HG03575 (cell line): ENCODE data around the gene ADD3.
"Not testable (repeated sequence)": the region's sequence is repeated elsewhere in the genome, so short reads cannot be mapped to it uniquely, and the experiment has no call there.

Experiments
- ATAC-seq: cut with Tn5 transposase; IDR thresholded peaks from one replicate; pipeline ENCODE4 v1.9.1; 2021; ENCODE audit not compliant: unreplicated experiment, insufficient number of reproducible peaks, low FRiP score; ENCODE audit errors: extremely low read depth

ADD3 gene

DNA sequence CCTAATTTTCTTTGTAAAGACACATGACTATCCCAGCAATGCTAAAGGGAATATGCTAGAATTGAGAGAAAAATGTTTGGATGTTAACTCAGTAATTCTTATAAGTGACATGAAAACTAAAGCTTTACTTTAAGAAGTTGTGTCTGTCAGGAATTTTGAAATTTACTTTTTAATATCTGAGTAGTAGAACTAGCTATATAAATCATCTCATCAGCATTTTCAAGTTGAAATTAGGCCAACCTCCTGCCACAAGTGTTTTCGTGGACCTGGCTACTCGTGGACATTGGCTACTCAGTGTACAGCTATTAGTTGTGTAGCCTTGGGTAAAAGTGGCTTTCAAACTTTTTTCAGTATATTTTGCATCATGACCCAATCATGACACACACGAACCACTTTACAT, 70.5 kb downstream of the ADD3 start:
- no peak for ATAC-seq

DNA sequence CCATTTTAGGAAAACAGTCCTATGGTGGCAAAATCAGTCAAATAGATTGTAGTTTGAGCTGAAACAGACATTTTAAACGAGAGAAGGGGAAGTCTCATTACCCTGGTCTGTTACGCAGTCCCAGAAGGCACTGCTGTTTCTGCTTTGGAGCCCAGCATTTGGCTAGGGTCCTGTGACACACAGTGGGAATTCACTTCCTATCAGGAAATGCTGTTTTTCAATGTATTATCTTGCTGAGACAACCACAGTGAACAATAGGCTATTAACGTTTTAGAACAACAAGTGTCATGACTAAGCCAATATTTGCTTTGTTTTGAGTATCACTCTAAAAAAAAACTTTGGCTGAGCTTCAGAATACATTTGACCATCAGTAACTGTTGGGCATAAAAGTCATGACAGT, 74.1 kb downstream of the ADD3 start:
- no peak for ATAC-seq

DNA sequence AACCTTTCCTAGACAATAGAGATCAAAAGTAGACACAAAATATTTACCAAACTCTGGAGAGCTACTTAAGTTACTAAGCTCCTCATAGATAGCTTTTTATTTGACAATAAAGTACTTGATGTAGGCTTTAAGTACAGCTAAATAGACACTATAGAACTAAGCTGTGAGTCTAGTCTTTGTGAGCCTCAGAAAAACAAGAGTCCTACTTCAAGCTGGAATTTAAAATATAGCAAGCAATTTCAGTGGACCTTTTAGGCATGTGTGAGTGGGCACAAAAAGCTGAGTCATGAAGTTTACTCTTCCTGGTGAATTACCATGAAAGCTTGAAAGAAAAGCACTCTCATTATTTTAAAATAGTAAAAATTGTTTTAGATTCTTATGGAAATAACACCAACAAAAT, 76.1 kb downstream of the ADD3 start:
- ATAC-seq, result no peak

DNA sequence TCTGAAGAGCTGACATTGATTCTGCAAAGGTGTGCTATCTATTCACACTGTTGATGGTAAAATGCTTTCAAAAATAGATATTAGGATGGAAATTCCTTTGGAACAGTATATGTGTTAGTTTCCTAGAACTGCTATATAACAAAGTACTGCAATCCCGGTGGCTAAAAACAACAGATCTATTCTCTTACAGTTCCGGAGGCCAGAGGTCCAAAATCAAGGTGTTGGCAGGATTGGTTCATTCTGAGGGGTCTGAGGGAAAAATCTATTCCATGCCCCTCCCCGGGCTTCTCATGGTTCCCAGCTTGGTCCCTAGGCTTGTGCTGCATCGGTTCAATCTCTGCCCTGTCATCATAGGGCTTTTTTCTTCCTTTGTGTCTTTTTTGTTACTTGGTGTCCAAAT, 79.9 kb downstream of the ADD3 start:
- no peak for ATAC-seq

DNA sequence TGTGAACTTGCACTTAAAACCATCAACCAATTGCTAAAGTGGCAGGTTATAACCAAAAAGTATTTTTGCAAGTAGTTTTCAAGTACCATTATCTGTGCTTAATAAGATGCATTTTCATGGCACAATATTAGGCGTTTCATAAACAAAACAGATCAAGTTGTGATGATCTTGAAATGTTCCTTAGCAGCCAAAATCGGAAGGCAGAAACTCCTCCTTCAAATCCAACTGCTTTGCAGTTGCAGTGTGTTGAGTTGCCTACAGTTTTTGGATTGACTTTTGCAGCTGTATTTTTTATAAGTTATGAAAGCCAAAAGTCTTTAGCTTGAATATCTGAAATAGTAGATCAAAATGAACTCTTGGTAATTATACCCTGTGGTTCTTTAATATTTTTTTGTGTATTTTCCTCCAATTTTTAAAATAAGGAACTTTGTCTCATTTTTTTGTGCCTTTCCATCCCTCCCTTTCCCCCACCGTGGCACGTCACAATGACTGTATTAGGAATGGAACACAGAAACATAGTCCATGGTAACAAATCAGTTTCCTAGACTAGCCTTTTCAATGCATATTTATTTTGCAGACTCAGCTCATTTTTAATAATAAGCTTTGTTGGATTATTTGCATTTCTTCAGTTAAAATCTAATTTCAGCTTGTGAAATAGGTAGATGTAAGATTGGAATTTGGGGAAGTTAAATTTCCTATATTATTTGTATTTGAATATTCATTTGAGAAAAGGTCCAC, 80.8 kb downstream of the ADD3 start:
- no peak for ATAC-seq

DNA sequence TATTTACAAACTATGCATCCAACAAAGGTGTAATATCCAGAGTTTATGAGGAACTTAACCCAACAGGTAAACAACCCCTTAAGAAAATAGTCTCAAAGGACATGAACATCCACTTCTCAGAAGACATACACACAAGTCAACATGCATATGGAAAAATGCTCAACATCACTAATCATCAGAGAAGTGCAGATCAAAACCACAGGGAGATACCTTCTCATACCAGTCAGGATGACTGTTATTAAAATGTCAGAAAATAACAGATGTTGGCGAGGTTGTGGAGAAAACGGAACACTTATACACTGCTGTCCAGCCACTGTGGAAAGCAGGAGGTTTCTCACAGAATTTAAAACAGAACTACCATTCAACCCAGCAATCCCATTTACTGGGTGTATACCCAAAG, 84.0 kb downstream of the ADD3 start:
- no peak for ATAC-seq

DNA sequence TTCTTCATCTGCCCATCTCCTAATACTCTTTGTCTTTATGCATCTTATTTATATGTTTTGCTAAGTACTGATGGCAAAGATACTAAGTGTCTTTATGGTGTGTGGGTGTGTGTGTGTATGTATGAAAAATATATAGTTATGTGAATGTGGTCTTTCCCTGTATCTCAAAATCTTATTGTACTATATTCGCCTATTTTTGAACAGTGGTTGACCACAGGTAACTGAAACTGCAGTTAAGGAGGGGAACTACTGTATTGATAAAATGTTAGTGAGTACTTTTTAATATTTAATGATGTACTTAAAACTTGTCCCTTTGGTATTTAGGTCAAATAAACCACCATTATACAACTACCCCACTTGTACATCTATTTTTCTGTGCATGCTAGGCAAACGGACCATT, 85.9 kb downstream of the ADD3 start:
- no peak for ATAC-seq

DNA sequence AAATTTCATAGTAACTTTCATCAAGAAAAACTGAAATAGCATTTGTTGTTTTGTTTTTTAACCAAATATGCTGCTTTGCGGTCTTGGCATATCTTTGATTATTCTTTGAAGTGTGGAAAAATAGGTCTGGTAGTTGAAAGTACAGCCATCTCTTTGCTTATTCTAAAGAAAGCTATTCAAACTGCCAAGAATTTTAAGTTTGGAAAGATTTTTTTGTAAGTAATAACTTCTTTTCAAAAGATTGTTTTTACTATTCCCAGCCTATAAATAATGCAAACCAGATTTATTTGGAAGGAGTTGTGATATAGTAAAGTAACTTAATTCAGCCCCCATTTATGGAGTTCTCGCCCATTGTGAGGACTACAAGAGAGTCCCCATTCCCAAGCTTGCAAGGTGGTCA, 87.0 kb downstream of the ADD3 start:
- ATAC-seq, result no peak

DNA sequence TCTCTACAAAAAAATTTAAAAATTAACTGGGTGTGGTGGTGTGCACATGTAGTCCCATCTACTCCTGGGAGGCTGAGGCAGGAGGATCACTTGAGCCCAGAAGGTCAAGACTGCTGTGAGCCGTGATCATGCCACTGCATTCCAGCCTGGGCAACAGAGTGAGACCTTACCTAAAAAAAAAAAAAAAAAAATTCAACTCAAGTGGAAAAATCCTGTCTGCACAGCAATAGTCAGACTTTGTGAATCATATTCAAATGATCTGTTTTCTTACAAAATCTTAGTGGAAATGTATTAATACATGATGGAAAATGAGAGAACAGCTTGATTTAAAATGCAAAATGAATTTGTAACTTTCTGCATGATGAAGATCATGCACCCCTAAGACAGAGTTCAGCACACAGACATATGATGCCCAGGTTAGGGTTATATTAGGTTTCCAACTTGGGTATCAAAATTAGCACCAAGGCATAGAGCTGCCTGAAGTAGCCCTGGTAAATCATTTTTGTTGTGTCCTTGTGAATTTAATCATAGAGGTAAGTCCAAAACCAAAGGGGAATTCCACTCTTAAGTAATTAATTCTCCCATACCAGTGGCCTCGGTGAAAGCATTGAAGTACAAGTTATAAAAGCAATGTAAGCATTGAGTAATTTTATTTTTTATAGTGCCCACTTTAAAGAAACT, 93.8 kb downstream of the ADD3 start:
- no peak for ATAC-seq

DNA sequence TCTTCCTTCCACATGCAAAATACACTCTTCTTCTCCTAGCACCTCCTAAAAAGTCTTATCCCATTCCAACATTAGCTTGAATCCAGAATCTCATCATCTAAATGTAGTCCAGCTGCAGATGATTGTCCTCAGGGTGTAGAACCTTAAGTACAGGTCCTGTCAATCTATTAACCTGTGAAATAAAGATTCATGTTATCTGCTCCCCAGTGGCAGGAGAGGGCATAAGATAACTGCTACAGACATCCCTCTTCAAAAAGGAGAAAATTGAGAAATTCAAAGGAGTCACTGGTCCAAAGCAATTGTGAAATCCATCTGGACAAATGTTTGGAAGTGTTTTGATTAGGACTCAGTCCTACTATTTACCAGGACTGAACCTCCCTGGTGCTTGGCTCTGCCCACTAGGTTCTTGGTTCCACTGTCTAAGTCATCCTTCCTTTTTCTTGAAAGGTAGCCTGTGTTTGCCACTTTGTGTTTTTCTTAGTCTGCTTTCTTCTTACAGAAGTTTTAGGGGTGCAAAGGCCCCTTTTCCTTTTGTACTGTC, 96.2 kb downstream of the ADD3 start:
- no peak for ATAC-seq

DNA sequence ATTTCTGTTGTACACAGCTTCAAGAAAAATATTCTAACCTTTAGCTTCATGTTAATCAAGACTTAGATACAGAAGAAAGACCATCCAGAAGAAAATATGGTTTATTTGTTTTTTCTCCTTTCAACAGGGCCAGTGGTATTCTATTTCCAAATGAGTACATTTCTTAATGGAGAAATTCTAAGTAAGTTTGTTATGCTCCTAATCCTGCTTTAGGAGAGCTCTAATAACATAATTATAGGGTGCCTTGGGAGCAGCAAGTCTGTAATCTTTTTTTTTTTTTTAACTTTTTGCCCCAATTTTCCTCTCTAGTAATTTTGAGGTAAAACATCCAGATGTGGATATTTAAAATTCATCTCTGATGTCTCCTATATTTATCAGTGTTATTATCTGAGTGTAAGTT, 98.1 kb downstream of the ADD3 start:
- ATAC-seq, result no peak

DNA sequence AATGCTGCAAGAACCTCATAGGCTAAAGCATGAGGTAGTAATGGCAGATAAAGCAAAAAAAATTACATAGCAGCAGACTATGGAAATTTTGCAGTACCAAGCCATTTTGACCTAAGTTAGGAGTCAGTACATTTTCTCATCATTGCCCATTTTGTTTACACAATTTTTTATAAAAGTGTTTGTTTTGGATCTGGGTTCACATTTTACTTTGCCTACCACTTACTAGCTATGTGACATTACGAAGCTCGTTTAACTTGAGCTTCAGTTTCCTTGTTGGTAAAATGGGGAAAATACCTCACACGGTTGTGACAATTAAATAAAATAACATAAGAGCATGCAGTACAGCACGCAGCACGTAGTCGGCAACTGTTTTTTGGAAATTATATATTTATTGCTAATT, 99.6 kb downstream of the ADD3 start:
- no peak for ATAC-seq

DNA sequence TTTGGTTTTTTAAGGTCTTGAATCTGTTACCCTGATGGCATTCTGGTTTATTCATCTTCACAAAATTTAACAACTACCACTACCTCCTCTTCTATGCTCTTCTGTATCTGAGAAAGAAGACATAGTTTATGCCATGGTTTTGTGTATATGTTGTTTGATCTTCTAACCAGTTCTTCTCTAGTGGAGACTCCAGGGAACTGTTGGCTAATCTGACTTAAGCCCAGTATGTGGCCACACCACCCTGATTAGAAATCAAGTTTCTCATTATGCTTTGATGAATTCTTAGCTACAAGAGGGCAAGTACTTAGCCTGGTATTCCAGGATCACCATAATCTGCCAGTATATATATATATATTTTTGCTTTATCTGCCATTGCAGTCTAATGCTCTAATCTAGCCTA, 100.1 kb downstream of the ADD3 start:
- no peak for ATAC-seq

DNA sequence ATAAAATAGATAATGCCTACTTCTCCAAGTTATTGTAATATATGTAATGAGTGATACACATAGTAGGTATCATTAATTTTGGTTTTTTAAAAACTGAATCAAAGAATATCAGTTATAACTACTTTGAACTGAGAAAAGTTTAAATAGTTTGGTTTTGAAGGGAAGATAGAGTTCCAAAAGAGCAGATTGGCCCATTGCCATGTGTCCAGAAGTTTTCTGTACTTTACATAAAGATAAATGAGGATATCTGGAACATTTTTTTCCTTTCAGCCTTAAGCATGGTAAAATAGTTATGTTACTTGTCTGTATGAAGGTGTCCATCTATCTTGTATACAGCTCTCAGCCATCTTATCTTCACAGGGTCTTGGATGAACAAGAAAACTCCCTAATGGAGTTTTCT, 101.7 kb downstream of the ADD3 start:
- ATAC-seq, result no peak

DNA sequence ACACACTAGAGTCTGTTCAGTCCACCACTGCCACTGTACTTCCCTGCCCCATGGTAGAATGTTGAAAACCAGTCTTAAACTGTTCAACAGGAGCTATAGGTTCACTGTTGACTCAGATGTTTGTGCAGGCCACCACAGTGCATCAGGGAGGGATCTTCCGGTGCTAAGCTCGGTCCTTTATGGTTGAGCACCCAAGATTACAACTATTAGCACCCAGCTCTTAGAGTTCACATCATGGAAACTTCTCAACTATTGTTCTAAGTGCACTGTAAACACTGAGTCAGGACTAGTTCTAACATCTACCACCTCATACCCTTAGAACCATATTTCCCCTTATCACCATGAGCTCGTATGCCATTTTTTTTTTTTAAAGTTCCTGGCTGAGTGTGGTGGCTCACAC, 102.6 kb downstream of the ADD3 start:
- ATAC-seq, result no peak

DNA sequence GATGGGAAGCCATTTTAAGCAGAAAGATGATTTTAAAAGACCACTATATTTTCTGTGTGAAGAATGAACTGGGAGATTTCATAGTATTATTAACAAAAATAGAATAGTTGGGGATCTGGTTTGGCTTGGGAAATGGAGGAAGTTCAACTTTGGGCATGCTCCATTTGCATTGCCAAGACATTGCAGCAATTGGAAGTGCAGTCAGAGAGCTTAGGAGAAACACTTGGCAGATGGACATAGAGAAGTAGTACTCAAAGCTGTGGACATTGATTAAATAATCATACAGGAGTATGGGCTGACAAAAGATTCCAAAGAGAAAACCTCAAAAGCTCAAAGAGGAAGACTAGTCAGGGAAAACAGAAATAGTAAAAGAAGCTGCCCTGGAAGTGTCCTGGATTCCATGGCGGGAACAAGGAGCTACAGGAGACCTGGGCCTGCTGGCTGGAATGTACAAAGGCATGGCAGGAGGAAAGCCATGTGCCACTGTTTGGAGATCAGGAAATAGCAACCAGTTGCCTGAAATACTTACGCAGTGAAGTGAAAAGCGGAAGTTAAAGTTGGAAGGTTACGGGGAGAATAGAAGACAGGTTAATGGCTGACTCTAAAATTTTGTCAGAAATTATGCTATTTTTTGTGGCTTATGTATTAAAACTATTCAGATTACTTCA, 106.0 kb downstream of the ADD3 start:
- no peak for ATAC-seq

DNA sequence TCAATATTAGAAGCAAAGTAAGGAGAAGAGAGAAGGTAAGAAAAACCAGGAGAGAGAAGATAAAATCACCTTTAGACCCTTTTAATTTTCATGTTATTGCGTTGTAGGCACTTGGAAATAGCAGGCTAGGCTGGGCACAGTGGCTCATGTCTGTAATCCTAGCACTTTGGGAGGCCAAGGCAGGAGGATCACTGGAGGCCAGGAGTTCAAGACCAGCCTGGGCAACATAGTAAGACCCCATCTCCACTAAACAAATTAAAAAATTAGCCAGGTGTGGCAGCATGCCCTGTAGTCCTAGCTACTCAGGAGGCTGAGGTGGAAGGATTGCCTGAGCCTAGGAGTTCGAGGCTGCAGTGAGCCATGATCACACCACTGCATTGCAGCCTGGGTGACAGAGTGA, 106.9 kb downstream of the ADD3 start:
- not testable (repeated sequence) for ATAC-seq

DNA sequence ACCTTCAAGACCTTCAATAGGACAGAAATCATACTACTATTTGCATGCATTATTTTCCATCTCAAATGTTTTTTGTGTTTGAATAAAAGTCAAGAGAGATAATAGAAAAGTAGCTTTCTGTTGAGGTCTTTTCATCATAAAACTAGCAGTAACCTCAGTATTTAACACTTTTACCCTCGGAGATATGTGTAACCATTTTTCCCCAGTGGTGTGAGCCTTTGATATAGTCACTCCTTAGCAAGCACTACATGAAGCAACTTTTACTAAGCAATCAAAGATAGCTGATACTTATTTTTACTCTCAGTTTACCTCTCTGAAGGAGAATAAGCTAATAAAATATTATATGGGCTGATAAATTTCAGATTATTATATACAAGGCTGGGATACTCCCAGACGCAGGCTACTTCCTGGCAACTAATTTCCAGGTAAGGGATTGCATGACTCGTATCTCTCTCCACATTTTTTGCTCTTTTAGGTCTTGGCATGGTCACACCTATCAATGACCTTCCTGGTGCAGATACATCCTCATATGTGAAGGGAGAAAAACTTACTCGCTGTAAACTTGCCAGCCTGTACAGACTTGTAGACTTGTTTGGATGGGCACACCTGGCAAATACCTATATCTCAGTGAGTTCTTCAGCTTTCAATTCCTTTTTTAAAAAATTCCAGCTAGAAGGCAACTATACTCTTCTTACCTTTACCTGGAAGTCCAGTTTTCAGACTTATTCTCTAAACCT, 108.2 kb downstream of the ADD3 start:
- no peak for ATAC-seq

DNA sequence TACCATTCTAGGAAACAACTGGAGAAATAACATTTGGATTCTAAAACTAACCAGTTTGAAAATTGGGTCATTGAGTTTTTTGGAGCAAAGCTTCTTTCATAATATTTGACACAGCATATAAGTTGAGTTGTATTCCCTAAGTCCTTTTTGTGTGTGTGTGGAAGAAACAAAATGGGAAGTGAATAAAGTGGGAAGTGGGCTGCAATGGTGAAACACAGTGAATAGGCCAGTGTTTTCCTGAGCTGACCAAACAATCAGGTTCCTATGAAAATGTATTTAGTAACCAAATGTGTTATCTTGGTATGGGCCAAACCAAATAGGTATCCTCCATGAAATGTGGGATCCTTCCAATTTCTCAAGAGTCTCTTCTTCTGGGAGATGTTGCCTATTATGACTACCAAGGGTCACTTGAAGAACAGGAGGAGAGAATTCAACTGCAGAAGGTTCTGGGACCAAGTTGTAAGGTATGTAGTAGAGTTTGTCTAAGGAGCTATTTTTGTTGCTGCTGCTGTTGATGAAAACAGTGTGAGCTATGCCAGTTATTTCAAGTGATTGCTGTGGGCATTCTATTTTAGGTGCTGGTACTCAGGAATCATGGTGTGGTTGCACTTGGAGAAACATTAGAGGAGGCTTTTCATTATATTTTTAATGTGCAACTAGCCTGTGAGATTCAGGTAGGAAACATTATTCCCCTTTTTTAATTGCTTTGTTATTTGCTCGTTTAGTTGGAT, 111.3 kb downstream of the ADD3 start:
- ATAC-seq, result no peak
